ENCODE measurements around the gene TANGO2.

DNA sequence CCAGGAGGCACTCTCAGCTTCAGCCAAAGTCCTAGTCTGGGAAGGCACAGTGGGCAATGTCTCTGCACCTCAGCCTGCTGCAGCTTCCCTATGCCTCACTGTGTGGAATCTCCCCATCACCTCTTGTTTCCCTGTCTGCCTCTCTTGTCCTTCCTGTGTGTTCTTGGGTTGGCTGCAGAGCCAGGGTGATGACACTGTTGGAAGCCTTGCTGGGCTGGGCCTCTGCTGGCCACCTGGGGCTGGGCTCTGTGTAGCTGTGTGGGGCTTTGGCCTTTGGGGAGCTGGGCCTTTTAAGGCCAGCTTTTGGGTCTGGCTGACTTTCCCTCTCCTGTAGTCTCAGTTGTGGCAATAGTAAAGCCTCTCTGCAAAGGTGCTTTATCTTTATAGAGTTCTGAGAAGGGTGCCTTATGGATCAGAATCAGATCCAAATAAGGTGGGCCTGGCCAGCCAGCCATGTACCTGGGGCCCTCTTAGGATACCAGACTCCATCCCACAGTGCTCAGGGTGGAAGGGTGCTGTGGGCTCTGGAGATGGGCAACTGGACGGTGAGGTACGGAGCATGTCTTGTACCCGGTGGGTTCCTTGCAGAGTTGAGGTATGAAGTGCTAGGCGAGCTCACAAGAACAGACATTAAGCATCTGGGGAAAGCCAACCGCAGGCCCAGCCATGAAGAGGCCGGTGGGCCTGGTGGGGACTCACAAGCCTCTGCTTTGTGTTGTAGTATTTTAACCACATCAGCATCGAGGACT is 84.7 kb downstream of the TANGO2 start:
- TF ChIP-seq TAF1 (IDR thresholded peaks at IDR 0.05; ENCODE audit: low read depth, low read length) (no peak), POLR2AphosphoS5 (IDR thresholded peaks at IDR 0.05; ENCODE audit: low read depth, low read length) (no peak)
